MM.1S (cell line): Measurements from ENCODE around the gene MYZAP.

Experiments
- DNase-seq: peaks from one replicate; pipeline ENCODE4 v3.0.0-alpha.2; 2015
- H2AFZ ChIP-seq: fragments of 300-600 bp; sonication (generic); 2 replicates; pipeline ENCODE4 v1.6.0; 2016; ENCODE audit warnings: antibody characterized with exemption, low read length
- H3F3A ChIP-seq: fragments of 300-600 bp; sonication (generic); 2 replicates; pipeline ENCODE4 v1.6.1; 2016; ENCODE audit warnings: mild to moderate bottlenecking, antibody characterized with exemption, low read length, moderate library complexity, mixed read lengths; ENCODE audit not compliant: insufficient read depth
- H3K27ac ChIP-seq: fragments of 300-600 bp; sonication (generic); 2 replicates; pipeline ENCODE4 v1.5.1; 2016; ENCODE audit warnings: mild to moderate bottlenecking, low read length
- H3K27me3 ChIP-seq: fragments of 300-600 bp; sonication (generic); replicated peaks from 2 replicates; pipeline ENCODE4 v1.6.0; 2016; ENCODE audit warnings: low read length; ENCODE audit not compliant: insufficient read depth
- H3K36me3 ChIP-seq: fragments of 300-600 bp; sonication (generic); replicated peaks from 2 replicates; pipeline ENCODE4 v1.6.1; 2016; ENCODE audit warnings: mild to moderate bottlenecking, low read length, mixed read lengths; ENCODE audit not compliant: insufficient read depth
- H3K4me1 ChIP-seq: fragments of 300-600 bp; sonication (generic); 2 replicates; pipeline ENCODE4 v1.6.1; 2016; ENCODE audit warnings: low read length, mixed read lengths
- H3K4me2 ChIP-seq: fragments of 300-600 bp; sonication (generic); 2 replicates; pipeline ENCODE4 v1.6.0; 2016; ENCODE audit warnings: low read depth, low read length
- H3K4me3 ChIP-seq: fragments of 300-600 bp; sonication (generic); 2 replicates; pipeline ENCODE4 v1.5.1; 2016; ENCODE audit warnings: low read length, mixed read lengths
- H3K79me2 ChIP-seq: fragments of 300-600 bp; sonication (generic); 2 replicates; pipeline ENCODE4 v1.6.1; 2016; ENCODE audit warnings: mixed run types, low read length, mixed read lengths
- H3K9ac ChIP-seq: fragments of 300-600 bp; sonication (generic); 2 replicates; pipeline ENCODE4 v1.6.1; 2016; ENCODE audit warnings: low read length, mixed read lengths
- H3K9me2 ChIP-seq: fragments of 300-600 bp; sonication (generic); replicated peaks from 2 replicates; pipeline ENCODE4 v1.6.1; 2016; ENCODE audit warnings: mild to moderate bottlenecking, low read length, mixed read lengths; ENCODE audit not compliant: insufficient read depth
- H3K9me3 ChIP-seq: fragments of 300-600 bp; sonication (generic); replicated peaks from 2 replicates; pipeline ENCODE4 v1.6.1; 2016; ENCODE audit warnings: mild to moderate bottlenecking, low read length, mixed read lengths; ENCODE audit not compliant: insufficient read depth
- H4K20me1 ChIP-seq: fragments of 300-600 bp; sonication (generic); 2 replicates; pipeline ENCODE4 v1.6.1; 2016; ENCODE audit warnings: mild to moderate bottlenecking, low read length, moderate library complexity, mixed read lengths; ENCODE audit not compliant: insufficient read depth
- CTCF ChIP-seq: fragments of 300-600 bp; sonication (generic); IDR thresholded peaks from 2 replicates; pipeline ENCODE4 v1.5.1; 2016; ENCODE audit warnings: antibody characterized with exemption, low read length, mixed read lengths
- EZH2 ChIP-seq: fragments of 300-600 bp; sonication (generic); optimal IDR thresholded peaks from 2 replicates; pipeline ENCODE3; 2017; ENCODE audit warnings: low read depth, mild to moderate bottlenecking, antibody characterized with exemption, low read length, mixed read lengths
- EZH2phosphoT487 ChIP-seq: fragments of 300-600 bp; sonication (generic); IDR thresholded peaks from 2 replicates; pipeline ENCODE4 v1.6.1; 2018; ENCODE audit warnings: antibody characterized with exemption, low read length

The MYZAP gene

GRCh38 chr15:57586661-57587424 is 4.9 kb upstream of the MYZAP start:
- Histone ChIP-seq H2AFZ (no peak overlapping the region), H3K27ac (no peak overlapping the region), H3K9me2 (no peaks in the 10 kb centered on the region), H3K36me3 (no peaks in the 10 kb centered on the region), H3K27me3 (no peaks in the 10 kb centered on the region), H3K4me3 (no peak overlapping the region), H3F3A (no peaks in the 10 kb centered on the region), H3K4me2 (no peak overlapping the region), H4K20me1 (no peaks in the 10 kb centered on the region), H3K9me3 (no peaks in the 10 kb centered on the region), H3K79me2 (no peaks in the 10 kb centered on the region), H3K9ac (no peak overlapping the region), H3K4me1 (no peaks in the 10 kb centered on the region)
- TF ChIP-seq CTCF (no peak), EZH2 (no peak), EZH2phosphoT487 (no peak)
- DNase-seq, result no peak

DNA sequence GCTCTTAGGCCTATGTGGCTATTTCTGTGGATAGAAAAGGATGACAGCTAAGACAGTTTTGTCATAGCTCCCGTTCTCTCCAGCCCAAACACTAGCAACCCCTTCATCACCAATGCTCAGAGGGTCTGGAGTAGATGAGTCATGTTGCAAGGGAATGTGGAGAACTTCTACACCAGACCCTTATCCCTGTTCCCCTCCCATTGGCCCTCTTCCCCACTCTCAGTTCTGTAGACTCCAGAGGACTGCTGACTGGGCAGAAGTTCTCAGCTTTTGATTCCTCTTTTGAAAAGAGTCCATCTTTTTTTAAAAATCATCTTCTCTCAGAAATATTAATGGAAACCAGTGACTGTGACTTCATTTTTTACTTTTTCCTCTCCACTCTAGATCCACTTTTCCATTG is 2.4 kb upstream of the MYZAP start:
- Histone ChIP-seq H3K4me1 (no peaks in the 10 kb centered on the region), H3K27ac (no peak overlapping the region), H3K36me3 (no peaks in the 10 kb centered on the region), H3K9me3 (no peaks in the 10 kb centered on the region), H3K4me3 (no peak overlapping the region), H3K79me2 (no peaks in the 10 kb centered on the region), H3K27me3 (no peaks in the 10 kb centered on the region), H3K4me2 (no peak overlapping the region), H3K9ac (no peak overlapping the region), H3F3A (no peaks in the 10 kb centered on the region), H2AFZ (no peak overlapping the region), H3K9me2 (no peaks in the 10 kb centered on the region), H4K20me1 (no peaks in the 10 kb centered on the region)
- no peak for DNase-seq
- no peak for TF ChIP-seq EZH2phosphoT487
- TF ChIP-seq EZH2, result no peak
- no peak for TF ChIP-seq CTCF

DNA sequence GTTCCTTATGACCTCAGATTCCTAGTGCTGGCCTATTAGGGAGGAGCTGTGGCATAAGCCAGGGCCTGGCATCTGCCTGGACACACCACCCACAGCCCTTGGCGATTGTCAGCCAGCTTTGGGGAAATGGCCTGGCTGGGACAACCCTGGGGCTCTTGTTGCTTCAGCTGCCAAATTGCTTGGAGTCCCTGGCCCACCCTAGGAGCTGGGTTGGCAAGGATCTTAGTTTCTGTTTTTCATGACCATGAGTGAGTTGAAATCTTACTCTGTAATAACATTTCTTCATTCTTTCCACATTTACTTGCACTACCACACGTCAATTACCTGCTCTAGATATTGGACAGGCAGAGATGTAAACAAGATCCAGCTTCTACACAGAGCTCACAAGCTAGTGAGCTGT is 1.9 kb upstream of the MYZAP start:
- Histone ChIP-seq H3K4me1 (no peaks in the 10 kb centered on the region), H4K20me1 (no peaks in the 10 kb centered on the region), H3K79me2 (no peaks in the 10 kb centered on the region), H3K9me2 (no peaks in the 10 kb centered on the region), H3K9ac (no peak overlapping the region), H3K27me3 (no peaks in the 10 kb centered on the region), H3K27ac (no peak overlapping the region), H3F3A (no peaks in the 10 kb centered on the region), H3K36me3 (no peaks in the 10 kb centered on the region), H3K4me2 (no peak overlapping the region), H3K4me3 (no peak overlapping the region), H2AFZ (no peak overlapping the region), H3K9me3 (no peaks in the 10 kb centered on the region)
- TF ChIP-seq CTCF, result no peak
- TF ChIP-seq EZH2phosphoT487, result no peak
- no peak for TF ChIP-seq EZH2
- DNase-seq, result no peak
